GM19351 (cell line): ENCODE results near the gene VANGL2.

Experiments used
- ATAC-seq: cut with Tn5 transposase; IDR thresholded peaks from one replicate; pipeline ENCODE4 v1.9.1; 2021; ENCODE audit warnings: mild to moderate bottlenecking, moderate library complexity; ENCODE audit not compliant: unreplicated experiment

Gene VANGL2

DNA sequence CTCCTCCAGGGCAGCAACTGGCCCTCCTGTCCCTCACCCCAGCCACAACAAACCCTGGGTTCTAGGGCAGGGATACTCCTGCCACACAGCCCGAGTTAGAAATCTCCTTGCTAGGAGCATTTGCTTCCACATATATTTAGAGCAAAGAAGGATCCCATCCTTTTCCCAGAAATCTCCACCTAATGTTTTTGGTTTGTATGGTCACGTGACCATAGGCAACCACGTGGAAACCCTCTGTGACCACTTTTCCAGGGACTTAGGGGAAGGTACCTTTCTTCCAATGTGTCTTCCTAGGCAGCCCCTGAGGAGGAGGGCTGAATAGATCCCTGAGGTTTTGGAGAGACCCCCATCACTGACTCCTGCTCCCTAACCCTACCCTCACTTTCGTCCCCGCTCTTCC, 25.5 kb downstream of the VANGL2 start:
- no peak for ATAC-seq

DNA sequence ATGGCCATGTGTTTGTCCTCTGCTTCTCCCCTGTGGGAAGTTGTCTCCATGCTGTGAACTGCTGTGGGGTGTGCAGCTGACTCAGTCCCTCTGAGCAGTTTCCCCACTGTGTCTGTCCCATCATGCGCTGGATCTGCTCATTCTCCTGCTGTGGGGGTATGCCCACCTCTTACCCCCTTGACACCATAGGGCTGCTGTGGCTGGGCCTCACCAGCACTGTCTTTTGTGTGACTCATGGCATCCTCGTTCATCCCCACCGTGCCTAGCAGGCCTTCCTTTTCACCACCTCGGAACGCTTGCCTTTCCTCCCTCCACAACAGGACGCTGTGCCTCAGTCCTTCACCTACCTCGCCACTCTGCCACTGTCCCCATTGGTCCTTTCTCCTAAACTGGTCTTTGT, 27.3 kb downstream of the VANGL2 start:
- no peak for ATAC-seq

DNA sequence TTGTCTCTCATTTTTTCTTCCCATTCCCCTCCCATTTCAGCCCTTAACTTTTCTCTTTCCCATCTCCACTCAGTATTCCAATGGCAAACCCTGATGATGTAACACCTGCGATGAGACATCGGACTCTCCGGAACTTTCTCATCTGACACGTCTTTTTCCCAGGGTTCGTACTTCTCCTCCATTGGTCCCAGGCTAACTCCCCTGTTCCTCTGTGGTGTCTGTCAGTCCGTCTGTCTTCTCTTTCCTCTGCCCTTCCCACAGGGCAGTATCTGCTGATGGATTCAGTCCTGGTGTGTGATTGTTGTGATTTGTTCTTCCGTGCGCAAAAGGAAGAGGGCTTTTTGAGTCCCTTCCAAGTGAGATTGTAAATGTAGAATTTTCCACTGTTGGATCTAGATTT, 27.7 kb downstream of the VANGL2 start:
- ATAC-seq, result no peak

DNA sequence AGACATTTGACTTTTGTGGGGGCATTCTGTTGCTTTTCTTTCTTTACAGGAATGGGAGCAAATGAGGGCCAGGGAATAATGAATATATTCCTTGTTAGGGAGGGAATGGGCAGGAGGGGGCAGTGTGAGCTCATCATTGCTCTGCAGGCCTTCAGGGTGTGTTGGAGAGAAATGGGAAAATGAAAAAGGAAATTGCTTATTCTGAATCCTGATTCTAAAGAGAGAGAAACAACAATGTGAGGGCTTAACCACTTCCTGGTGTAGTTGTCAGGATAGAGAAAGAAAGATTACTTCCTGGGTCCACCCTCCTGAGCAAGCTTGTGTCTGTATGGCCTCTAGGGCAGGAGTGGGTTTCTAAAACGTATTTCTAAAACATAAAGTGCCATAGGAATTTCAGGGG, 28.3 kb downstream of the VANGL2 start:
- ATAC-seq, result no peak

DNA sequence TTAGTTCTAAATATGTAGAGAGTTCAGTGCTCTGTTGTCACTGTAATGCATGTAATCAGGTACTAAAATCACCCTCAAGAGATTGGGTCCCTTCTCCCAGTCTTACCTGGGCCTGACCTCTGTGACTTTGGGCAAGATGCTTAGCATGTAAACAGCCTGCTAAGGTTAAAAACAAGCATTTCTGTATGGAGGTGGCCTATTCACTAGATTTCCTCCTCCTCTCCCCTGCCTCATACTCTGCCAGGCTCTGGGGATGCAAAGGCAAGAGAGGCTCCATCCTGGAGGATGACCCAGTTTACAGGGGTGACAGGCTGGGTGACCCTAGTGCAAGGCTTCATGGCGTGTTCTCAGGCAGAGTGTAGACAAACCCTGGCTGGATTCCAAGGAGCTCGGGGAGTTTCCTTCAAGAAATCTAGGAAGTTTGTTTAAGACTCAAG, 28.8 kb downstream of the VANGL2 start:
- no peak for ATAC-seq

DNA sequence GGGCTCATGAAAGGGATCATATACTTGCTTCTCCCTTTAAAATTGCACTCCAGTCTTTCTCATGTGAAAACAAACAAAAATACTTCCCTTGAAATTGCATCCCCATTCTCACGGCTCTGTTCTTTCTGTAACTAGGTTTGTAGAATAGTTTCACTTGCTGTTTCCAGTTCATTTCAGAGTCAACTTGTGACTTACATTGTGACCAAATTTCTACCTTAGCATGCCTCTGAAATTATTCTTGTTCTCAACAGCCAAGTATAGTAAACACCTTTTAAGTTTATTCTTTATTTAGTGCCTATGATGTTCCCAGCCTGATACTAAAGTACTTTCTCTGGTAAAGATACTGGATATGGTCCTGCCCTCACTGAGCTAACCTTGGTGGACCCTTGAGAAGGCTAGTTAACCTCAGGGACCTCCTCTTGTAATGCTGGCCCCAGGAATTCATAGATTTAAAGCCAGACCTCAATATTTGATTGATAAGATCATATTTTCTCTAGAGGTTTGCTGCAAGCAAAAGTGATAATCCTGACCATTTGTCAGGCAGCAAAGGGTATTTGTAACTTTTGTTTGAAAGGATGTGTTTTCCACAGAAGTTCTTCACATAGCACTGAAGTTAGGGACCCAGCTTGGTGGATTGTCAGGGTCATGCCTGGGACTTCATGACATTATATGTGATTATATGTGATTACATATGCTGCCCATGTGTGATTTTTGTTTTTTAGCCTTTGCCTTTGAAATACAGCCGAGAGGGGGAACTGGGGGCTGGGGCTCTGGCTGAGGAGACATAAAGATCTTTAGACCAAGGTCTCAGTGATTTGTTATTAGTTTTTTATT, 29.6 kb downstream of the VANGL2 start:
- peak; percentile 45 for ATAC-seq

DNA sequence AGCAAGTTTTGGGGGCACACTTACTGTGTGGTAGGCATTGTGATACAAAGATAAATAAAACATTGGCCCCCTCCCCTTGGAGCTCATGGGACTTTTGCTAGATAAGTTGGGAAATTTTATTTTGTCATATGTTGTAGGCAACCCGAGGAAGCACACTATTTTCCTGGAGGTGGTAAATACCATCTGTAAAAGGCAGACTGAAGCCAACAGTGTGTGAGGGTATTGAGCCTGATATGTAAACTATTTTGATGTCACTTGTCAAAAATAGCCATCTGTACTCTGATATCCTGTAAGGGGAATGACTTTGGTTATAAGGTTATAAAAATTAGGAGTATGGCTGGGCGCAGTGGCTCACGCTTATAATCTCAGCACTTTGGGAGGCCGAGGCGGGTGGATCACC, 30.6 kb downstream of the VANGL2 start:
- no peak for ATAC-seq

DNA sequence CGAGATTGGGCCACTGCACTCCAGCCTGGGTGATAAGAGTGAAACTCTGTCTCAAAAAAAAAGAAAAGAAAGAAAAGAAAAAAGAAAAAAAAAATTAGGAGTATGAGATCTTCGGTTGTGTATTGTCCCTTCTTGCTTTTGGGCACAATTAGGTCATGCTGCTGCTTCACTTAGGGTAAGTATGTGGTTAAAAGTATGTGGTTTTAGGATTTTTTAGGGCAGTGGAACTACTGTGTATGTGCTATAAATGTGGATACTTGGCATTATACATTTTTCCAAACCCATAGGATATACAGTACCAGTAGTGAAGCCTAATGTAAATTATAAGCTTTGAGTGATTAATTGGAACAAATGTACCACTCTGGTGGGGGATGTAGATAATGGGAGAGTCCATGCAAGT, 31.2 kb downstream of the VANGL2 start:
- ATAC-seq, result no peak

DNA sequence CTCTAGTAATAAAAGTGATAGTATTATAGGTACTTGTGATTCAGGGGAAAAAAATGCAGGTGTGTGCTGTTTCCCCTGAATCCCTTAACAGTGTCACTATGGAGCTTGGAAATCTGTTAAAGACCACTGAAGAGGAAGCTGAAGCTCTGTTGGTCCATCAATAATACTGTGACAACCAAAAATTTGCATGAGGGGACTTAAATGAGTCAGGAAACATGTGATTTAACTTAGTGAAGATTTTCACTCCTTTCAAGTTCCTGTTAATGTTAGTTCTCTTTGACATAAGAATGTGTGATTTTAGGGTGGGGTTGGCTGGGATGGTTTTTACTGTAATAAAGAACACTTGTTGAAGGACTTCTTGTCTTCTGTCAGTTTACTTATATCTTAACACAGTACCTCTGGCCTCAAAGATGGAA, 32.0 kb downstream of the VANGL2 start:
- ATAC-seq, result peak; percentile 64

DNA sequence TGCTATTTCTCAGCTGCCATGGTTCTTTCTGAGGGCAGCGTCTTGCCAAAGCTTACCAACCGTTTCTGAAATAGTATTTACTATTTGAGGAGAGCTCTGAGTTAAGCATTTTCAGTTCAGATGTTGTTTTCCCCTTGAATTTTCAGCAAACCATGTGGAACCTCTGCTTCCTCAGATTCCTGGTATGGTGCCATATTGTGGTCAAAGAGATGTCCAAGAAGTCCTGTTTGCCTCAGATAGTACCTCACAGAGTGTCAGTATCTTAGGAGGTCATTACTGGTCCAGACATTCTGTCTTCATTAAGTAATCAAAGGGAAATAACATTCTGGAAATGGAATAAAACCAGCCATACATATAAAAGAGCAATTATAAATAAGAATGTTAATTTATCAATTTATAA, 36.6 kb downstream of the VANGL2 start:
- ATAC-seq, result no peak

DNA sequence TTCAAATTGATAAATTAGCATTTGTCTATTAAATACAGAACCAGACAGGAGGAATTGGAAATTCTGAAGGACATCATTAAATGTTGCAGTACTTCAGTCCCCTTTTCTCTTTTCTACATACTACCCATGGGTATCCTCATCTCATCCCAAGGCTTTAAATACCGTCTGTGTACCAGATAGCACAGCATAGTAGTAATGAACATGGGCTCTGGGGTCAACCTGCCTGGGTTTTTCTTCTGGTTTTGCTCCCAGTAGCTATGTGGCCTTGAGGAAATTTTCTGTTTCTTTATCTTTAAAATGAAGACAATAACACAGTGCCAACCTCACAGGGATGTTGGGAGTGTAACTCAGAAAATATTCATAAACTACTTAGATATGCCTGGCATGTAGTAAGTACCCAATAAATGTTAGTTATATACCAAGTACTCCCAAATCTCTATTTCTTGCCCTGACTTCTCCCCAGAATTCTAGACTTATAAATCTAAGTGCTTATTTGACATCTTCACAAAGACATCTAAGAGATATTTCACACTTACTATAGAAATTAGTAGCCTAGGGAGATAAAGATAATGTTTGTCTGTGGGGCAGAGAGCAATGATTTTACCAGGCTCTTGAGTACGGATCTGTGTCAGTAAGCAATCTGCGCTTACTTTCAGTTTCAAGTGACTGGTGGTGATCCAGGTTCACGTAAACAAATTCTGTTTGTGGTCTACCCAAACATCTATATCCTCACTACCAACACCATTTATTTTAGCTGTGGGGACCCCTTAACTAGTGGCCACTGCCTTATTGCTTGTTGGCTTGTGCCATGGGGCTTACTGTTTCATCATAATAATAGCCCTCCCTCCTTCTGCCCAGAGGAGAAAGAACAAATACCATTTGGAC, 37.3 kb downstream of the VANGL2 start:
- ATAC-seq, result peak; percentile 90

DNA sequence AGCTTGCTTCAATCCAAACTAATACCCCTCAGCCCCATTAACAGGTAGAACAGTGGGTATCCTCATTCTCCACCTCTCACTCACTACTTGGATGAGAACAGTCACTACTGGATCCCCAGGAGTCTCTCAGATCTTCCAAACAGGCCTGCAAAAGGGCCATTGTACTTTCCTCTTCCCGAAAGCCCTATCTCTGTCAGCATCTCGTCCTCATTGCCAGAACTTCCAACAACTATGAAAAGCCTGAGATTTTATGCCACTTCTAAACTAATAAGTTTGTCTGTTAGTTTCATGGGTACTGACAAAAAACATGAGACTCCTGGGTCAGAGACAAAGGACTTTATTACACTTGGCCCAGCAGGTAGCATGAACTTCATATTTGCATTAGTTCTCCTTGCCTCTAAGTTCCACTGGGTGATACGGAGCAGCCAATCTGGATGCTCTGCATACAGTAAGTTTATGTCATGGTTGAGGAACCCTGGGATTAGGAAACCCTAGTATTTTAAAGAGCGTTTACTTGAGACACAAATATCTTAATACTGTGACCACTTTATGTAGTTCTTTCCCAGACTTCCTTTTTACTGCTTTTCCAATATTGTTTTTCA, 38.1 kb downstream of the VANGL2 start:
- ATAC-seq, result no peak

DNA sequence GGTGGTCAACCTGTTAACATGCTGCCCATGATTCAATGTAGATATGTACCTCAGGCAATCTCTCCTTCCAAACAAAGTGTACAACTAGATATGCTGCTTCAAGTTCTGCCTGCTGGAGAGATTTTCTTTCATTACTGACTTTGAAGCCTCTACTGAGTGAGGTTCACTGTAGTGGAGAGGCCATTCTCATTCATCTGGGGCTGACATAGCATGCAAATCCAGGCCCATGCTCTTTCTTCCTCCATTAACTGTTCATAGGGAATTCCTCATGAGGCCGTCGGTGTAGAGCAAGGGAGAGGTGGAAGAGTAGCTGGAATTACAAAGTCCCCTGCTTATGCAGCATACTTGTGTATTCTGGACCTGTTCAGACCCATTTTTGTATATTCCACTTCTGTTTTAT, 38.6 kb downstream of the VANGL2 start:
- no peak for ATAC-seq

DNA sequence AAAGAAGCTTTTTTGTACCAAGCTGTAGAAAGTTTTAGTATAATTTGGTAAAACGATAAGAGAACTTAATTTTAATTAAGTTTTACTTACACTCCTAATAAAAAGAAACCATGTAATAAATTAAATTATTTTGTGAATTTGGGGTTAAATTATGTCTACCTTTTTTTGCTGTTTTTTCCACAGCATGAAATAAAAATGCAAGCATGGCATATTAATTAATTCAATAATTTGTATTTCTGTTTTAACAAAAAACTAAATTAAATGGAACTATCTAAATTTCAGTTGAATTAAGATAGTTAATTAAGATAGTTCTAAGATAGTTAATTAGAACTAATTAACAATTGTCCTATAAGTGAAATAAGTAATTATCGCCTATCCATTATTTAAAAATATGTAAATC, 39.4 kb downstream of the VANGL2 start:
- ATAC-seq, result no peak

DNA sequence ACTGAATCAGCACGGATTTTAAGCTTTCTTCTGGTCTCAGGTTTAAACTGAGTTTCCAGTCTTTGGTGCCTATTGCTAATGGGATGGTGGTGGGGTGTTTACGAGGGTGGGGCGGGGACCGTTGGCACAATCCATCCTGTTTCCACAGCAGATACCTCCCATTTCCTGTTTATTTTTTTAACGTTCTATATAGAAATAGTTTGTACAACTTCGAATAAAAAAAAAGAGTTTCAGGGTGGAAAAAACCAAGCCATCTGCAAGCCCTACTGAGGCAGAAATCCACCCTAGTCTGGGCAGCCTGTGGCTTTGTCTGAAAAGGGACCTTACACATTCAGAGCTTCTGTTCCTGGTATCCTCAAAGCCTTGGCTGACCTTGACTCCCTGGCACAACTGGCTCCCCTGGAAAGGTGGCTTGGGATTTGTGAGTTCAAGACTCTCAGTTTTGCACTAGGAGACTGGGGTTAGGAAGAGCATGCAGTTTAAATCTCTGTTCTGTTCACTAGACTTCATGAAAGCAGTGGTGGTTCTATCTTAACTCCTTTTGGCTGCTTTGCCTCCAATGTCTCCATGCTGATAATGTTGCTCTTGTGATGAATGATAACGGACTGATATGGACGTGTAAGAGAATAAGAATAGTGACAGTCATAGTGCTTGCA, 46.7 kb downstream of the VANGL2 start:
- ATAC-seq, result no peak

DNA sequence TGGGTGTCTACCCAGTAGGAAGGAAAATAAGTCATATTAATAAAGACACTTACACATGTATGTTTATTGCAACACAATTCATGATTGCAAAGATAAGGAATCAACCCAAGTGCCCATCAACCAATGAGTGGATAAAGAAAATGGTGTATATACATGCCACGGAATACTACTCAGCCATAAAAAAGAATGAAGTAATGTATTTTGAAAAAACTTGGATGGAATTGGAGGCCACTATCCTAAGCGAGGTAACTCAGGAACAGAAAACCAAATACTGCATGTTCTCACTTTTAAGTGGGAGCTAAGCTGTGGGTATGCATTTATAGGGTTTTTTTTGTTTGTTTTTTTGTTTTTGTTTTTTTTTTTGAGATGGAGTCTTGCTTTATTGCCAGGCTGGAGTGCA, 49.1 kb downstream of the VANGL2 start:
- ATAC-seq, result no peak

DNA sequence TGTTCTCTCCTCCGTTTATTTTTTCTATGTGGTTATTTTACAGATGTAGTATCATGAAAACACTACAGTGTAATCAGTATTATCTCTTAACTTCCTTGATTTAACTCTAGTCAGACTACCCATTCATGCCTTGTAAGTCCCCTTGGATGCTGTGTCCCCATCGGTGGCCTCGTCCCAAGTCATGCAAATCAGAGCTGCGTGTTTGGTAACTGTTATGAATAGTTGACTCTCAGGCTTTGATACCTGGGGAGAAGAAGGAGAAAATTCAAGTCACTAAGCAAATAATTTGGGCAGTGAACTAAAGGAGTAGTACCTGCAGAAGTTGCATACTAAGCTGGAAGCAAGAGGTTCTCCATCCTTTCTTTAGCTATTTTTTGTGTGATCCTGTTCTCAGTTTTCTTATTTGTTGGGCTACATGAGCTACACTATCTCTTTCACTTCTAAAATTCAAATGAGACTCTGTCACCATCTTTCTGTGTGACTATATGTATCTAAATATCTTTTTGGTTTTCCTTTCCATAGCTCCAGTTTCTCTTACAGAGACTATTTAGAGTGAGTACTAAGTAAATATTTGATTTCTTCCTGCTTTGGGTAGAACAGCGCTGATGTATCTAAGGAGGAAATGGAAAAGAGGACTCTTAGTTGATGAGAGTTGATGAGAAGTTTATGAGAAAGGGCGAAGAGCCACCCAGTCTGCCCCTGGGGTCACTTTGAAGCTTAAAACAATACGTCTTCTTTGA, 50.9 kb downstream of the VANGL2 start:
- peak; percentile 52 for ATAC-seq

DNA sequence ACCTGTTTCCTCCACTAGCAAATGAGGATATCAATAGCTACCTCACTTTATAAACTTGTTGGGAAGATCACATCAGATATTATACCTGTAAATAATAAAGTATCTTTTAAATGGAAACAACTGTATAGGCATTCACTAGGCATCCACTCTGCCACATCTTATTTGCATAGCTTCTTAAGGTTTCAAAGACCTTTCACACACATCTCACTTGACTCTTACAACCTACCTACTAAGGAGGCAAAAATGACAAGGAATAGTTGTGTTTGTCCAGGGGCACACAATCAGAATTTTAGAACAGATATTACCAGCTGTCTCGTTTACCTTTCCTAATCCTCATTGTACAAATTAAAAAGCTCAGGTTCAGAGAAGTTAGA, 51.5 kb downstream of the VANGL2 start:
- ATAC-seq, result peak; percentile 36

DNA sequence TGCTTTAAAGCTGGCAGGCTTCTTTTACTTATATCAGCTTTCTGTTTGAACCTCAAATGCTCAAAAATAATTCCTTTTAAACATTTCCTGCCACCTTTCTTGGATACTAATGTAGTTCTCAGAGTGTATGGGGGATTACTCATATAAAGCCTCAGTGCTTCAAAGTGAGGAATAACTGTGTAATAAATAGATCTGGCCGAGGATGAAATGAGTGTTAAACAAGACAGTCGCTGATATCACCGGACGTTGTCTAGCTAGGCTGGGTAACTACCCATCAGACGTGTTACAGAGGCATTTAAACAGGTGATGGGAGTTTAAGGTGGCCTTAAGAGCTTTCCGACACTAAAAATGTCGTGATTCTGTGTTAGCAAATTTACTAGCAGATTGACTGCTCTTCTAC, 53.1 kb downstream of the VANGL2 start:
- ATAC-seq, result peak; percentile 52

DNA sequence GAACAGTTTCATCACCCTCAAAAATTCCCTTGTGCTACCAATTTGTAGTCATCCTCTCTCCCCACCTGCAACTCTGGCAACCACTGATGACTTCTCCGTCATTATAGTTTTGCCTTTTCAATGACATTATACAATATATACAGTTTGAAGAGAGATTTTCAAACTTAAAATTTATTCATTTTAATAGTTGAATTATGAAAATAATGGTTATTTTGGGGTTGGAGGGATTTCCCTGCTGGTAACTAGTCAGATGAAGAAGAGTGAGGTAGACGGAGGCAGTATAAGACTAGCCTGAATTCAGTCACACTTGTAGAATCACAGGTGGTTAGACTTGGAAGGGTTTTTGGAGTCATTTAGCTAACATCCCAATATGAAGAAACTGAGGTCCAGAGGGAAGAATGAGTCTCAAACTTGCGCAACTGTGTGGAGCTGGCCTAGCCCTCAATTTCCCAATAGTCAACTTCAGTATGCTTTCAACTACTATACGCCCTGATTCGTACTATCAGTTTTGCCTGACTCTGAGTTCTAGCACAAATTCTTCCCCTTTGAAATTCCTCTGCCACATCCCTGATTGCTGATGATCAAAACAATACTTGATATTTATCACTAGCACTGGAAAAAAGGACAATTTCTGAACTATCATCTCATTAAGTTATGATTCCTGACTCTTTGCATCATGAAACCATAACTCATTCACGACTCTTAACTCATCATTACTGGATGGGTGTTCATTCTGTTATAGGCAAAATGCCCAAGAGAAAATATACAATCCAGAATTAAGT, 54.2 kb downstream of the VANGL2 start:
- ATAC-seq, result no peak
